ENCODE measurements around the gene UQCRFS1.

- TF ChIP-seq CTCF (IDR thresholded peaks at IDR 0.05 in 8 of 11, conservative IDR thresholded peaks at IDR 0.05 in 3 of 11) (no peak), POLR2A (IDR thresholded peaks at IDR 0.05) (no peak)
Observed at GRCh38 chr19:29259867-29260281, 46.9 kb upstream of the UQCRFS1 start.
